OCI-LY7 (cell line): Measurements from ENCODE around the gene EGFLAM.

Source experiments
- EZH2phosphoT487 ChIP-seq: fragments of 200-600 bp; sonication (generic); IDR thresholded peaks from 2 replicates; pipeline ENCODE4 v1.6.1; 2018; ENCODE audit warnings: low read depth, borderline replicate concordance, mild to moderate bottlenecking, mixed run types, antibody characterized with exemption, low read length, moderate library complexity, mixed read lengths
- TF ChIP-seq, protein P1 (sequence below): fragments of 200-600 bp; sonication (generic); conservative IDR thresholded peaks from 2 replicates; pipeline ENCODE4 v1.5.1; 2014; ENCODE audit warnings: mild to moderate bottlenecking, antibody characterized with exemption, low read length, moderate library complexity, mixed read lengths

GRCh38 chr5:38438757-38439156 is 180.4 kb downstream of the EGFLAM start:
- TF ChIP-seq, protein P1, sequence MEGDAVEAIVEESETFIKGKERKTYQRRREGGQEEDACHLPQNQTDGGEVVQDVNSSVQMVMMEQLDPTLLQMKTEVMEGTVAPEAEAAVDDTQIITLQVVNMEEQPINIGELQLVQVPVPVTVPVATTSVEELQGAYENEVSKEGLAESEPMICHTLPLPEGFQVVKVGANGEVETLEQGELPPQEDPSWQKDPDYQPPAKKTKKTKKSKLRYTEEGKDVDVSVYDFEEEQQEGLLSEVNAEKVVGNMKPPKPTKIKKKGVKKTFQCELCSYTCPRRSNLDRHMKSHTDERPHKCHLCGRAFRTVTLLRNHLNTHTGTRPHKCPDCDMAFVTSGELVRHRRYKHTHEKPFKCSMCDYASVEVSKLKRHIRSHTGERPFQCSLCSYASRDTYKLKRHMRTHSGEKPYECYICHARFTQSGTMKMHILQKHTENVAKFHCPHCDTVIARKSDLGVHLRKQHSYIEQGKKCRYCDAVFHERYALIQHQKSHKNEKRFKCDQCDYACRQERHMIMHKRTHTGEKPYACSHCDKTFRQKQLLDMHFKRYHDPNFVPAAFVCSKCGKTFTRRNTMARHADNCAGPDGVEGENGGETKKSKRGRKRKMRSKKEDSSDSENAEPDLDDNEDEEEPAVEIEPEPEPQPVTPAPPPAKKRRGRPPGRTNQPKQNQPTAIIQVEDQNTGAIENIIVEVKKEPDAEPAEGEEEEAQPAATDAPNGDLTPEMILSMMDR: no peak
- no peak for TF ChIP-seq EZH2phosphoT487
